H1 (cell line): Measurements from ENCODE around the gene SURF4. TPM values are rescaled to one million over a fixed set of nuclear protein-coding genes. Genes with fewer than 3 reads are reported as not detected.

ENCODE experiments used
- CTCF ChIA-PET: fragments of 300-600 bp; sonication (Branson Sonifier 250); formaldehyde crosslinking; loops from one replicate; lab custom pipeline; 2021; ENCODE audit not compliant: partially characterized antibody; lab: Charles Lee
- POLR2A ChIA-PET: fragments of 300-600 bp; sonication (Branson Sonifier 250); formaldehyde crosslinking; loops from one replicate; lab custom pipeline; 2021; ENCODE audit warnings: inconsistent platforms; ENCODE audit not compliant: partially characterized antibody; lab: Charles Lee
- DNase-seq, 2 experiments: peaks; one replicate each; pipeline versions ENCODE4 v3.0.0 to v3.0.0-alpha.2; 2010 to 2022; ENCODE audit warnings: low spot score in 2 of 2, low read depth in 1 of 2, mixed read lengths in 1 of 2
- FAIRE-seq: peaks from 2 replicates; lab custom pipeline; 2011; peaks lifted over from hg19 to GRCh38; lab: Jason Lieb, UNC
- H2AFZ ChIP-seq: 2 replicates; pipeline ENCODE4 v1.8.1; 2012; ENCODE audit warnings: low read length, inconsistent platforms
- H2AK5ac ChIP-seq: 2 replicates; pipeline ENCODE4 v1.6.1; 2013; ENCODE audit warnings: low read depth, low read length
- H2BK120ac ChIP-seq: replicated peaks from 2 replicates; pipeline ENCODE3; 2013; ENCODE audit warnings: low read depth, low read length, inconsistent platforms
- H2BK12ac ChIP-seq: 2 replicates; pipeline ENCODE4 v1.6.1; 2013; ENCODE audit warnings: low read depth, low read length
- H2BK15ac ChIP-seq: 2 replicates; pipeline ENCODE4 v1.6.1; 2013; ENCODE audit warnings: low read length
- H2BK20ac ChIP-seq: 2 replicates; pipeline ENCODE4 v1.6.1; 2013; ENCODE audit warnings: low read length
- H2BK5ac ChIP-seq: 2 replicates; pipeline ENCODE4 v1.6.1; 2013; ENCODE audit warnings: low read depth, low read length
- H3K14ac ChIP-seq: 2 replicates; pipeline ENCODE4 v1.6.1; 2013; ENCODE audit warnings: inconsistent platforms; ENCODE audit not compliant: insufficient read length
- H3K18ac ChIP-seq: 2 replicates; pipeline ENCODE4 v1.6.1; 2013; ENCODE audit warnings: low read length; ENCODE audit errors: extremely low read depth
- H3K23ac ChIP-seq: 2 replicates; pipeline ENCODE4 v1.6.1; 2013; ENCODE audit warnings: inconsistent platforms; ENCODE audit not compliant: insufficient read length
- H3K23me2 ChIP-seq: 2 replicates; pipeline ENCODE4 v1.6.1; 2013; ENCODE audit warnings: low read depth, low read length
- H3K27ac ChIP-seq: 2 replicates; pipeline ENCODE4 v1.6.1; 2011; ENCODE audit warnings: low read depth, low read length, inconsistent platforms
- H3K27me3 ChIP-seq, 4 experiments: replicated peaks in 1 of 4; 1 replicate in 1 of 4; 2 replicates in 3 of 4; pipeline versions ENCODE4 v1.6.1 to v1.8.1; 2011 to 2013; ENCODE audit warnings: low read length in 3 of 4, mild to moderate bottlenecking in 3 of 4, inconsistent platforms in 2 of 4, mixed read lengths in 2 of 4, moderate library complexity in 1 of 4; ENCODE audit not compliant: control insufficient read depth in 3 of 4, insufficient read depth in 3 of 4; ENCODE audit errors: extremely low read depth in 1 of 4
- H3K36me3 ChIP-seq, 4 experiments: 2 replicates each; pipeline versions ENCODE4 v1.6.1 to v1.8.1; 2011 to 2013; ENCODE audit warnings: mild to moderate bottlenecking in 4 of 4, low read length in 3 of 4, moderate library complexity in 2 of 4, control low read depth in 1 of 4, inconsistent platforms in 1 of 4; ENCODE audit not compliant: insufficient read depth in 4 of 4, control insufficient read depth in 2 of 4
- H3K4ac ChIP-seq: replicated peaks from 2 replicates; pipeline ENCODE3; 2013; ENCODE audit warnings: low read length, low read depth, mixed read lengths, inconsistent platforms; ENCODE audit not compliant: insufficient read length
- H3K4me1 ChIP-seq, 4 experiments: replicated peaks in 1 of 4; 1 replicate in 1 of 4; 2 replicates in 3 of 4; pipeline versions ENCODE4 v1.6.1 to v1.8.1; 2011 to 2013; ENCODE audit warnings: low read length in 3 of 4, inconsistent platforms in 2 of 4, mixed read lengths in 1 of 4; ENCODE audit not compliant: insufficient read depth in 4 of 4, control insufficient read depth in 3 of 4
- H3K4me2 ChIP-seq, 2 experiments: 2 replicates each; pipeline versions ENCODE4 v1.6.1 to v1.8.1; 2011 to 2013; ENCODE audit warnings: low read depth in 2 of 2, low read length in 2 of 2, control low read depth in 1 of 2, inconsistent platforms in 1 of 2, mild to moderate bottlenecking in 1 of 2; ENCODE audit not compliant: insufficient read depth in 1 of 2
- H3K4me3 ChIP-seq, 4 experiments: fragments of 200-600, 300-600 bp in 1 of 4; sonication (generic), shearing (Covaris generic), sonication (Bioruptor Twin) in 1 of 4; 2 replicates each; pipeline versions ENCODE4 v1.5.1 to v1.8.1; 2011 to 2016; ENCODE audit warnings: low read length in 4 of 4, low read depth in 3 of 4, control low read depth in 2 of 4, inconsistent platforms in 2 of 4, mild to moderate bottlenecking in 2 of 4, mixed read lengths in 1 of 4, moderate library complexity in 1 of 4; ENCODE audit not compliant: insufficient read depth in 2 of 4; ENCODE audit errors: extremely low read depth in 1 of 4
- H3K56ac ChIP-seq: replicated peaks from 2 replicates; pipeline ENCODE3; 2013; ENCODE audit warnings: low read depth, mild to moderate bottlenecking, mixed read lengths, low read length, inconsistent platforms; ENCODE audit not compliant: insufficient read length
- H3K79me1 ChIP-seq: 2 replicates; pipeline ENCODE4 v1.6.1; 2013; ENCODE audit warnings: low read depth, low read length, control low read depth
- H3K79me2 ChIP-seq, 2 experiments: 2 replicates each; pipeline versions ENCODE4 v1.6.1 to v1.8.1; 2012 to 2013; ENCODE audit warnings: low read length in 2 of 2, mild to moderate bottlenecking in 2 of 2, inconsistent platforms in 1 of 2; ENCODE audit not compliant: insufficient read depth in 2 of 2, control insufficient read depth in 1 of 2
- H3K9ac ChIP-seq, 4 experiments: replicated peaks in 1 of 4; 1 replicate in 1 of 4; 2 replicates in 3 of 4; pipeline versions ENCODE4 v1.6.1 to v1.8.1; 2011 to 2013; ENCODE audit warnings: low read depth in 3 of 4, low read length in 3 of 4, control low read depth in 2 of 4, mild to moderate bottlenecking in 2 of 4, moderate library complexity in 2 of 4, inconsistent platforms in 1 of 4; ENCODE audit errors: extremely low read depth in 1 of 4
- H3K9me3 ChIP-seq, 2 experiments: 2 replicates each; pipeline versions ENCODE4 v1.6.1 to v1.8.1; 2012 to 2013; ENCODE audit warnings: mild to moderate bottlenecking in 2 of 2, moderate library complexity in 2 of 2, control low read depth in 1 of 2, inconsistent platforms in 1 of 2, low read depth in 1 of 2, low read length in 1 of 2, mixed read lengths in 1 of 2; ENCODE audit not compliant: insufficient read depth in 2 of 2
- H4K20me1 ChIP-seq, 2 experiments: replicated peaks in 1 of 2; 2 replicates each; pipeline versions ENCODE3 to v1.8.1; 2011 to 2013; ENCODE audit warnings: inconsistent platforms in 2 of 2, low read length in 2 of 2, mild to moderate bottlenecking in 1 of 2; ENCODE audit not compliant: insufficient read depth in 2 of 2, control insufficient read depth in 1 of 2
- H4K5ac ChIP-seq: 2 replicates; pipeline ENCODE4 v1.6.1; 2013; ENCODE audit warnings: low read length, low read depth, mixed read lengths, inconsistent platforms; ENCODE audit not compliant: insufficient read length
- H4K8ac ChIP-seq: 2 replicates; pipeline ENCODE4 v1.8.0; 2013; ENCODE audit warnings: mild to moderate bottlenecking, moderate library complexity, low read length, inconsistent platforms; ENCODE audit not compliant: insufficient read depth; ENCODE audit errors: extremely low read depth
- H4K91ac ChIP-seq: replicated peaks from 2 replicates; pipeline ENCODE3; 2013; ENCODE audit warnings: low read length, mixed read lengths, inconsistent platforms; ENCODE audit not compliant: insufficient read length
- CEBPB ChIP-seq: IDR thresholded peaks from 2 replicates; pipeline ENCODE4 v1.6.1; 2012; ENCODE audit warnings: low read depth, low read length
- GTF2F1 ChIP-seq: IDR thresholded peaks from 2 replicates; pipeline ENCODE4 v1.6.1; 2012; ENCODE audit warnings: low read depth, low read length, improper control_type of control experiment, borderline replicate concordance
- HDAC6 ChIP-seq: IDR thresholded peaks from one replicate; pipeline ENCODE4 v1.7.1; 2012; ENCODE audit warnings: low read depth, mild to moderate bottlenecking, inconsistent platforms, low read length, moderate library complexity
- KDM1A ChIP-seq: fragments of 200-600, 300-600 bp; sonication (generic); IDR thresholded peaks from 2 replicates; pipeline ENCODE4 v1.7.1; 2016; ENCODE audit warnings: mild to moderate bottlenecking, low read length, borderline replicate concordance
- KDM4A ChIP-seq: IDR thresholded peaks from one replicate; pipeline ENCODE4 v1.7.1; 2012; ENCODE audit warnings: low read depth, mild to moderate bottlenecking, moderate library complexity, low read length, inconsistent platforms; ENCODE audit not compliant: severe bottlenecking
- KDM5A ChIP-seq: fragments of 200-600 bp; IDR thresholded peaks from 2 replicates; pipeline ENCODE4 v1.7.1; 2012; ENCODE audit warnings: mild to moderate bottlenecking, low read length, inconsistent platforms, mixed read lengths
- POLR2A ChIP-seq, 2 experiments: IDR thresholded peaks; 1 replicate in 1 of 2; 2 replicates in 1 of 2; pipeline ENCODE4 v1.6.1; 2011; ENCODE audit warnings: low read depth in 2 of 2, low read length in 2 of 2, mild to moderate bottlenecking in 2 of 2; ENCODE audit errors: control extremely low read depth in 1 of 2
- SIRT6 ChIP-seq: IDR thresholded peaks from one replicate; pipeline ENCODE4 v1.7.1; 2012; ENCODE audit warnings: low read length, inconsistent platforms
- SRF ChIP-seq: IDR thresholded peaks from 2 replicates; pipeline ENCODE4 v1.6.1; 2011; ENCODE audit warnings: mild to moderate bottlenecking, low read depth, low read length, moderate library complexity
- TAF1 ChIP-seq: IDR thresholded peaks from 2 replicates; pipeline ENCODE4 v1.6.1; 2011; ENCODE audit warnings: mild to moderate bottlenecking, low read depth, low read length
- WGBS, 2 experiments: shearing (Covaris generic) in 1 of 2; methylation state at CpG; one replicate each; pipeline versions ENCODE4 v1.1.6 to v1.1.7; 2013 to 2015; ENCODE audit warnings: low lambda C conversion rate in 2 of 2, mixed read lengths in 2 of 2, inconsistent platforms in 1 of 2, low coverage in 1 of 2, missing lambda C conversion rate in 1 of 2; ENCODE audit not compliant: insufficient replicate concordance in 2 of 2, insufficient coverage in 1 of 2, insufficient read length in 1 of 2; ENCODE audit errors: extremely low coverage in 1 of 2, missing lambda C conversion rate in 1 of 2; 5-methylcytosine and 5-hydroxymethylcytosine counted together
- polyA plus RNA-seq, 7 experiments: library from polyadenylated mRNA; depleted of rRNA in 3 of 7; stranded (reverse) in 5 of 7; unstranded in 2 of 7; fragments of >200 nt in 5 of 7; fragments of 200-250 nt in 2 of 7; gene quantifications; 1 replicate in 5 of 7; 2 replicates in 1 of 7; 4 replicates in 1 of 7; pipeline versions ENCODE4 v1.2.1 to v1.2.3, GENCODE V29; 2011 to 2013; ENCODE audit warnings: missing spikeins in 2 of 7, mixed read lengths in 2 of 7
- total RNA-seq: library from RNA; stranded (reverse); fragmentation: NEBNext Ultra II Directional; extraction: Animal tissue kit (Norgen Biotek cat#: 25700); gene quantifications from 2 replicates; pipeline ENCODE4 v1.2.1, GENCODE V29; 2021

The SURF4 gene
- total and polyA plus RNA-seq, 2 of the 8 experiments (the other 6 are each of a cell fraction or from before 2014, with no cell fraction given) = 176 to 182 TPM

DNA sequence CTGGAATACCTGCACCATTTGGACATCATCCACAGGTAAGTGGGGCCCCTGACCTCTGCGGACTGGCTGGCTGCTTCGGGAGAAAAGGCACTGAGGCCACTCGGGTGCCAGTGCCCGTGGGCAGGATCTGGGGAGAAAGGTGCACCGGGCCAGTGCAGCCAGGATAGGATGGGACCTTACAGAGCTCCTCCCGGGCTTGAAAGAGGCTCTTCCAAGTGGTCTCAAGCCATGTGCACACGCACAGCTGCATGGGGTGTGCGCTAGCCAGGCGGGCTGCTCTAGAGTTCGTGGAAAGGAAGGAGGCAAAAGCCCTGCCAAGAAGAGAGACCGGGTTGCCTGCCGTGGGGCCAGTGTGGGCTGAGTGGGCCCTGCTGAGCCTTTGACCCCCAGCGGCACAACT is 13.7 kb upstream of the SURF4 start:
- DNase-seq (no peak), FAIRE-seq (no peak)
- Histone ChIP-seq H2AFZ (no peak overlapping the region), H3K18ac (no peak overlapping the region), H3K9me3 (peaks cover 4% of the 10 kb centered on the region in 2 experiments; a peak in 1 of 4 replicates), H3K56ac (no peak overlapping the region), H2BK20ac (no peak overlapping the region), H3K4me1 (no peaks in the 10 kb centered on the region; a peak in 1 of 7 replicates), H3K79me1 (no peaks in the 10 kb centered on the region), H3K9ac (no peak overlapping the region), H3K23me2 (peaks cover 12% of the 10 kb centered on the region; the same call in 1 of the 2 replicates), H2BK15ac (no peak overlapping the region), H2AK5ac (no peak overlapping the region), H3K4me3 (no peak overlapping the region), H2BK120ac (no peak overlapping the region), H3K14ac (no peak overlapping the region), H3K27ac (no peak overlapping the region), H2BK5ac (no peak overlapping the region), H4K5ac (no peak overlapping the region), H3K23ac (no peak overlapping the region), H3K36me3 (no peaks in the 10 kb centered on the region), H4K20me1 (peaks cover 0 to 2% of the 10 kb centered on the region in 2 experiments), H4K91ac (no peak overlapping the region), H3K79me2 (no peaks in the 10 kb centered on the region), H4K8ac (no peak overlapping the region), H3K4ac (no peak overlapping the region), H3K27me3 (peaks cover 0 to 2% (median 0%) of the 10 kb centered on the region in 4 experiments; a peak in 2 of 7 replicates), H2BK12ac (no peak overlapping the region), H3K4me2 (no peak overlapping the region)
- CTCF ChIA-PET = interaction anchor here (0.8 to 2.7 kb wide), 5 partner anchors 9 to 16 kb away, joined by 3 to 11 read pairs (median 5); no protein-coding TSS in a partner anchor
- POLR2A ChIA-PET = interaction anchor here (0.6 to 2.6 kb wide), 6 partner anchors 8 to 39 kb away, joined by 3 to 11 read pairs (median 4); no protein-coding TSS in a partner anchor
- WGBS, 2 experiments = 82% methylated on average over 13 of the region's 13 CpGs; no CpG with 5 or more reads in 1 of the 2 experiments
- TF ChIP-seq KDM5A = no peak
- no peak for TF ChIP-seq KDM1A
- TF ChIP-seq CEBPB = no peak
- no peak for TF ChIP-seq SIRT6
- TF ChIP-seq KDM4A = no peak
- TF ChIP-seq POLR2A (IDR thresholded peaks at IDR 0.05; ENCODE audit: control extremely low read depth in 1 of 2, low read depth in 2 of 2, low read length in 2 of 2) = no peak
- no peak for TF ChIP-seq SRF
- no peak for TF ChIP-seq HDAC6
- no peak for TF ChIP-seq GTF2F1
- TF ChIP-seq TAF1 = no peak
